NOMO-1 treated with DMSO at 0.1 percent for 48 hours (cell line): ENCODE results near the gene C4A.
A peak's percentile ranks its signal among the peaks of the same experiment; 100 is the strongest.
"Not testable (repeated sequence)": the region's sequence is repeated elsewhere in the genome, so short reads cannot be mapped to it uniquely, and the experiment has no call there.

Experiments
- DNase-seq: peaks from one replicate; lab custom pipeline; 2025; ENCODE audit not compliant: unreplicated experiment; lab: John Stamatoyannopoulos, UW

Gene C4A

DNA sequence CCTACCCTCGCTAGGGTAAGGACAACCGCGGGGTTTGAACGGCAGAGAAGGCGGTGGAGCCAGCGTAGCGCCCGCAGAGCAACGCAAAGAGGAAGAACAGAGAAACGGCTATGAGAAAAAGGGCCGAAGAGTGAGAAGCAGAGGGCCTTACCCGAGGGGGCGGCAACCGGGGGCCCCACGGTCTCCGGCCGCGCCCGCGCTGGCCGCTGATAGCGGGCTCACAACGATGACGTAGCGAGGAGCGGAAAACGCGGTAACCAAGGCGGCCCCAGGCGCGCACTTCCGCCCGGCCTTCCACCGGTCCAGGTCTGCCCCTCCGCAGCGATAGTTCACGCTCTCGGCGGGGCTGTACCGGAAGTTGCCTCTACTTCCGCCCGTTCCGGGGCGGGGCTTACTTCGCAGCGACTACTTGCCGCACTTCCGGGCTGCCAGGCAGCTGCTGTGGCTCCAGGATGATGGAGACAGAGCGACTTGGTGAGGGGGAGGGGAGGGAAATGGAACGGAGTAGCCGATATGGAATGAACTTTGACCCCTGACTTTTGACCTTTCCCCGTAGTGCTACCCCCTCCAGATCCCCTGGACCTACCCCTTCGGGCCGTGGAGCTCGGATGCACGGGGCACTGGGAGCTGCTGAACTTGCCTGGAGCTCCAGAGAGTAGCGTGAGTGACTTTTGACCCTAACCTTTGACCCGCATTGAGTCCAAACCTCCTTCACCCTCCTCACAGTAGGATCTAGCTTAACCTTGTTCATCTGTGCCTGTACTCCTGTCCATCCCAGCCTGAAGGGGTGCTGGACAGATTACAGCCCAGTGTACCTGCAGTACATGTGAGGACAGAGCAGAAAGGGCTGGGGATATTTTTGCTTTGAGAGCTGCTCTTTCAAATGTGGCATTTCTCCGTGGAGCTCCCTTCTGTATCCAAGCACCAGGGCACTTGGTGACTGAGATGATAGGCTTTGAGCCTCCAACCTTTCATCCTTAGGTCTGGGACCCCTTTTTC, 22.8 kb upstream of the C4A start, which contains the start of the genes NELFE and SKIC2:
Gene NELFE (minus strand): TSS at position 231 of the 999 bp plus-strand sequence. CDS start 525 bp downstream, outside the sequence.
Gene SKIC2 (plus strand): TSS at position 435 of the 999 bp plus-strand sequence. CDS start 18 bp downstream, at position 453.
- peak; percentile 98 for DNase-seq

DNA sequence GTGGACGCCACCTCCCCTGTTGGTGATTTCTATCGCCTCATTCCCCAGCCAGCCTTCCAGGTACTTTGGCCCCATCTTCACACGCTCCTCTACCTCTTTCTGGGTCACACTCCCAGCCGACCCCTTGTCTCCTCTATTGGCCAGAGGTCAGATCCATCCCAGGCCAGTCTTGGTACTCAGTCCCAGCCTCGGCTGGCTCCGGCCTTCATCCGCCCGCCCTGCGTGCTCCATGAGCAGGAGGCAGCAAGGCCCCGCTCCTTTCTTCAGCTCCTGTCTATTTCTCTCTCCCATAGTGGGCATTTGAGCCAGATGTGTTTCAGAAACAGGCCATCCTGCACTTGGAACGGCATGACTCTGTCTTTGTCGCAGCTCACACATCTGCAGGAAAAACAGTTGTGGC, 20.2 kb upstream of the C4A start:
- no peak for DNase-seq

DNA sequence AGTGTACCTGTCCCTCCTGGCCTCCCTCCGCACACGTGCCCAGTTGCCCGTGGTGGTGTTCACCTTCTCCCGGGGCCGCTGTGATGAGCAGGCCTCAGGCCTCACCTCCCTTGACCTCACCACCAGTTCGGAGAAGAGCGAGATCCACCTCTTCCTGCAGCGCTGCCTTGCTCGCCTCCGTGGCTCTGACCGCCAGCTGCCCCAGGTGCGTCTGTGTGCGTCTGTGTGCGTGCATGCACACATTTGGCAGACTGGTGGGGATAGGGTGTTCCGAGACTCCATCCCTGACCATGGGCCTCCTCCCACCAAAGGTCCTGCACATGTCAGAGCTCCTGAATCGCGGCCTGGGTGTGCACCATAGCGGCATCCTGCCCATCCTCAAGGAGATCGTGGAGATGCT, 17.9 kb upstream of the C4A start:
- DNase-seq, result no peak

DNA sequence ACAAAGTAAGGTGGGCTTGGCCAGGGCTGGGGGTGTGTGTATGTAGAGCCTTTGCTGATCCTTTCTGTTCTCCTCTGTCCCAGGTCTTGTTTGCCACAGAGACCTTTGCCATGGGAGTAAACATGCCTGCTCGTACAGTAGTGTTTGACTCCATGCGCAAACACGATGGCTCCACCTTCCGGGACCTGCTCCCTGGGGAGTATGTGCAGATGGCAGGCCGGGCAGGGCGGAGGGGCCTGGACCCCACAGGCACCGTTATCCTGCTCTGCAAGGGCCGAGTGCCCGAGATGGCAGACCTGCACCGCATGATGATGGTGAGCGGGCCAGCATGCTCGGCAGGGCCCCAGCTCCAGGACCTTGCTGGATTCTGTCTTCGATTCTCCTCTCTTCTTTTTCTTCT, 16.2 kb upstream of the C4A start:
- no peak for DNase-seq

DNA sequence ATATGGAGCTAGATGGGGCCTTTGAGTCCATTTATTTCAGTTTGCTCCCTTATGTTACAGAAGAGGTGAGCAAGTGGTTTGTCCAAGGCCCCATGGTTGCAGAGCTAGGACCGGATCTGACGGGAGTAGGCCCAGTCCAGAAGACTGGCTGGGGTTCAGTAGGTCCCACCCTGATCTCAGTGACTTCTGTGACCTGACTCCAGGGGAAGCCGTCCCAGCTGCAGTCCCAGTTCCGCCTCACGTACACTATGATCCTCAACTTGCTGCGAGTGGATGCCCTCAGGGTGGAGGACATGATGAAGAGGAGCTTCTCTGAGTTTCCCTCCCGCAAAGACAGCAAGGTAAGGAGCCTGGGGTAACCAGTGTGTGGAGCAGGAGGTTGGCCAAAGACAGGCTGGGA, 15.4 kb upstream of the C4A start:
- no peak for DNase-seq

DNA sequence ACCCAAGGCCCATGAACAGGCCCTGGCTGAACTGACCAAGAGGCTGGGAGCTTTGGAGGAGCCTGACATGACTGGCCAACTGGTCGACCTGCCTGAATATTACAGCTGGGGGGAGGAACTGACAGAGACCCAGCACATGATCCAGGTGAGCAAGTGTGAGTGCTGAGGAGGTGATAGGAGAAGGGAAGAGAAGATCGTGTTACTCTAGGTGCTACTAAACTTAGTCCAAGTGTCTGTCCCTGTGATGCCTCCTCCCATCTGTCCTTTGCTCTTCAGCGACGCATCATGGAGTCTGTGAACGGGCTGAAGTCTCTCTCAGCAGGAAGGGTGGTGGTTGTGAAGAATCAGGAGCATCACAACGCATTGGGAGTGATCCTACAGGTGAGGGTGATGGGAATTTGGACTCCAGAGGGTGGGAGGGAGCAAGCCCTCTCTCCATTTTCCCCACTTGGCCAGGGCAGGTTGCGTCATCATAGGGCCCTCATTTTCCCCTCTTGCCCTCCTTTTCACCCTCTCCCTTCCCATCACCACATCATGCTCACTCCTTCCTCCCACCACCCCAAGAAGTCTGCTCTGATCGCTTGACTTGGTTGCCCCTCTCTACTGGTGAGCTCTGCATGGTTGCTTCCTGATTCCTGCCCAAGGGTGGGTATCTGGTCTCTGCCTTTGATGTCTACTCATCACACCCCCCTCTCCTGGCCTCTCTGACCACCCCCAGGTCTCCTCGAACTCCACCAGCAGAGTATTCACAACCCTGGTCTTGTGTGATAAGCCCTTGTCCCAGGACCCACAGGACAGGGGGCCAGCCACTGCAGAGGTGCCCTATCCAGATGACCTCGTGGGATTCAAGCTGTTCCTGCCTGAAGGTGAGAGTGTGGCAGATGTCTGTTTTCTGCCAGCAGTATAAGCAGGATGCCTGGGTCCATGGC, 14.6 kb upstream of the C4A start:
- DNase-seq, result no peak

DNA sequence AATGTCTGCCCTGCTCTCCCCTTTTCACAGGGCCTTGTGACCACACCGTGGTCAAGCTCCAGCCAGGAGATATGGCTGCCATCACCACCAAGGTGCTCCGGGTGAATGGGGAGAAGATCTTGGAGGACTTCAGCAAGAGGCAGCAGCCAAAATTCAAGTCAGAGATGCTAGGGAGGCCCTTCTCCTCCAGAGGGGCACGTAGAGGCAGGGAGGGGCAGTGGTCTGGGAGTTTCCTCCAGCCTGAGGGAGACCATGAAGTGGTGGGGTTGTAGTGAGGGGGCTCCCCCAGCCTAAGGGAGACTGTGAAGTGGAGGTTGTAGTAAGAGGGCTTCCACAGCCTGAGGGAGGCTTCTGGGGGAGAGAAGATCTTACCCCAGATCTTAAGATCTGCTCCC, 13.9 kb upstream of the C4A start:
- DNase-seq, result no peak

DNA sequence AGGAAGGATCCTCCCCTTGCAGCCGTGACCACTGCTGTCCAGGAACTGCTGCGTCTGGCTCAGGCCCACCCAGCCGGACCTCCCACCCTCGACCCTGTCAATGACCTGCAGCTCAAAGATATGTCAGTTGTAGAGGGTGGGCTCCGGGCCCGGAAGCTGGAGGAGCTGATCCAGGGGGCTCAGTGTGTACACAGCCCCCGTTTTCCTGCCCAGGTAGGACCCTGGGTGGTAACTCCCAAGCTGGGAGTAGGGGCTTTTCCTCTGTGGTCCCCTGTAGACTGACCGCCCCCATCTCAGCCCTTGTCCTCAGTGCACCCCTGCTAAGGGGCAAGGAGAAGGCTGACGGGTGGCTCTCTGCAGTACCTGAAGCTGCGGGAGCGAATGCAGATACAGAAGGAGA, 13.5 kb upstream of the C4A start:
- no peak for DNase-seq

DNA sequence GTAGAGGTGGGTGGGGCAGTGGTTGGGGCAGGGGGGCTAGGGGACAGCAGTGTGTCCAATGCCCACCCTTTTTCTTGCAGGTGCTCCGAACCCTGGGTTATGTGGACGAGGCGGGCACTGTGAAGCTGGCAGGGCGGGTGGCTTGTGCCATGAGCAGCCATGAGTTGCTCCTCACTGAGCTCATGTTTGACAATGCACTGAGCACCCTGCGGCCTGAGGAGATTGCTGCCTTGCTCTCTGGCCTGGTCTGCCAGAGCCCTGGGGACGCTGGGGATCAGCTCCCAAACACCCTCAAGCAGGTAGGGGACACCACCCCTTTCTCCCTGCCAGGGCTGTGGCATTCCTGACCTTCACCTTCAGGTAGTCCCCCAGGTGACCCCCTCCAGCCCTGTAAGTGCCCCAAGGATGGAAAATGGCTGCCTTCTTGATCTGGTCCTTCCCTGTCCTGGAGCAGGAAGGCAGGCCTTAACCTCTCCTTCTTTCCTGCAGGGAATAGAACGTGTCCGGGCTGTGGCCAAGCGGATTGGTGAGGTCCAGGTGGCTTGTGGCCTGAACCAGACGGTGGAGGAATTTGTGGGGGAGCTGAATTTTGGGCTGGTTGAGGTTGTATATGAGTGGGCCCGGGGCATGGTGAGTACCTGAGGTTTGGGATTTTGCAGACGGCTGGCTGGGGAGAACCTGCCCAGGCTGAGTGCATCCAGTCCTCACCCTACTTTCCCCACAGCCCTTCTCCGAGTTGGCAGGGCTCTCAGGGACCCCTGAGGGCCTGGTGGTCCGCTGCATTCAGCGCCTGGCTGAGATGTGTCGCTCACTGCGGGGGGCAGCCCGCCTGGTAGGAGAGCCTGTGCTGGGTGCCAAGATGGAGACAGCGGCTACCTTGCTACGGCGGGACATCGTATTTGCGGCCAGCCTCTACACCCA, 12.8 kb upstream of the C4A start:
- no peak for DNase-seq

DNA sequence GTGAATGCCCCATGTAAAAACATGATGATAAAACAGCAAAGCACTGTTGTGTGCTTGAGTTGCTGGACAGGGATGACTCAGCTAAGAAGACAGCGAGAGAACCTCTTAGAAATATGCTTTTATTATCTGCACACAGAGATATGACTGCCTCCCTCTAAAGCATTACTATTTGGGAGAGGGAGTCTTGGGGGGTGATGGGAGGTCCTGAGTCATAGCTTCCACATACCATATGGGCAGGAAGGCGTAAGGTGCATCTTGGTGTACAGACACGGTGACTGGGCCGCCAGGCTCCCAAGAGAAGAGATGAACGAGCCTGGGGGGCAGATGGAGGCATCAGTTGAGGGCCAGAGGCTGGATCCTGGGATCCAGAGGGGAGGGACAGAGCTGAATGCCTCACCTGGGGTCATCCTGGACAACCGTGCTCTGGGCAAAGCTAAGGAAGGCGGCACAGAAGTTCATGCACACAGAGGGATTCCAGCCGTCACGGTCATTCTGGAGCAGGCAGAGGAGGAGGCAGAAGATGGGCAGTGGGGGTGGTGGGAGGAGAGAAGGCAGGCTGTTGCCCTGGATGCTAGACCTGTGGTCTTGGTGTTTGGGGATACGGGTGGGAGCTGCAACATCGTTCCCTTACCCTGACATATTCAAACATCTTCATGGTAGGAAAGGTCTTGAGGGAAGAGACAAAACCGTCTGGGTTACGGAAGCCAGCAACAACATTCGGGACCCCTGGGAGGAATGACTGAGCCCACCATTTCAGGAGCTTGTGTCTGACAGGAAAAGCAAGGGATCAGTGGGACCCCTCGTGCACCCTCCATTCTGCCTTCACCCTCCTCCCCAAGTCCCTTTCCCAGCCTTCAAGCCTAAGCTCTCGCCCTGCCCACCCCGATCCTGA, 11.9 kb upstream of the C4A start:
- no peak for DNase-seq

DNA sequence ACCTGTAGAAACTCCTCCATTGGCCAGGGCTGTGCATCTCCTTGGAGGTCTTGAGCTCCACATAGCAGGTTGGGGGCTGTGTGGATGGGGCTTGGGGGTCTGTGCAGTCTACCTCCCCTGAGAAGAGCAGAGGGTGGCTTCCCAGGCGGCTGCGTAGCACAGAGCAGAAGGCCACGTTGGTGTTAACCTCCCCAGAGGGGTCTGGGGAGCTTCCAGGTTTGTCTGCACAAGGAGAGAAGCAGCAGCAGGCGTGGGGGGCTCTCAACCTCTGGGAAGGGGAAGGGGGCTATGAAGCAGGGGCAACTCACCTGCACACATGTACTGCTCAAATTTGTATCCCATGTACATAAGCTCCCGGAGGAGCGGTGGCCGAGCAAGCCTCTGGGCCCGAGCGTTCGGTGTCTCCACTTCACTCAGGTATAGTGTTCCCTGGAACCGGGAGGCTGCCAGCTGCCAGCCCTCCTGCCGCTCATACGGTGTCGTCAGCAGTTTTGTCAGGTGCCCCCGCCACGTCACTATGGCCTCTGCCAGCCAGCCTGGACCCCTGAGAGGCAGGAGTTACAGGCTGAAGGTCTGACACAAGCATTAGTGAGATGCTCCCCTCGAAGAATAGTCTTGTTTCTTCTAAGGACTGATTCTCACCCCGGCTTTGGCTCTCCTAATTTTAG, 11.1 kb upstream of the C4A start:
- DNase-seq, result no peak

DNA sequence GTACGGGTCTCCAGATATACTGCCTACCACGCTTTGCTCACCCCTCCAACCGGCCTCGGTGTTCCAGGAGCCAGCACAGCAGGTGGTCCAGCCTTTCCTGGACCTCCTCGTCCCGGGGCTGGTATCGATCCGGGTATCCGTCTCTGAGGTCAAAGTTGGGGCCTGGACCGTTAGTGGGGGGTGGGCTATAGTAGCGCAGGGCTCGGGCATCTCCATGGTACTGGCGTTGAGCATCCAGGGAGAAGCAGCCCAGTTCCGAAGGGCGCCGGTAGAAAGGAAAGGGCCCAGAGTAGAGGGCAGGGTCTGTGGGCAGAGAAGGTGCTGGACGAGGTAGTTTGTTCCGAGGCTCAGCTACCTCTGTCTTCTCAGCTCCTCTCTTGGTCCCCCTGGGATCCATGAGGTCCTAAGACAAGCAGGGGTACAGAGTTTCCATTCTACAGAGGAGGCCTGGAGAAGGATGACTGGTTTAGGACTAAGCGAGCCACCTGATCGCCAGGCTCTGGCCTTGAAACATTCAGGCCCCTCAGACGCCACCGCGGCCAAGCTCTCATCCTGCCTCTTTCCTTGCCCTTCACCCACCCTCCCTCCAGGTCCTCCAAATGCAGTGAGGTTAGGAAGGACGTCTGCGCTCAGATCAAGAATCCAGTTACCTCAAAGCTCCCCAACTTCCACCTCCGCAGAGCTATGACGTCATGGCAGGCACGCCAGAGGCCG, 10.4 kb upstream of the C4A start:
- no peak for DNase-seq

DNA sequence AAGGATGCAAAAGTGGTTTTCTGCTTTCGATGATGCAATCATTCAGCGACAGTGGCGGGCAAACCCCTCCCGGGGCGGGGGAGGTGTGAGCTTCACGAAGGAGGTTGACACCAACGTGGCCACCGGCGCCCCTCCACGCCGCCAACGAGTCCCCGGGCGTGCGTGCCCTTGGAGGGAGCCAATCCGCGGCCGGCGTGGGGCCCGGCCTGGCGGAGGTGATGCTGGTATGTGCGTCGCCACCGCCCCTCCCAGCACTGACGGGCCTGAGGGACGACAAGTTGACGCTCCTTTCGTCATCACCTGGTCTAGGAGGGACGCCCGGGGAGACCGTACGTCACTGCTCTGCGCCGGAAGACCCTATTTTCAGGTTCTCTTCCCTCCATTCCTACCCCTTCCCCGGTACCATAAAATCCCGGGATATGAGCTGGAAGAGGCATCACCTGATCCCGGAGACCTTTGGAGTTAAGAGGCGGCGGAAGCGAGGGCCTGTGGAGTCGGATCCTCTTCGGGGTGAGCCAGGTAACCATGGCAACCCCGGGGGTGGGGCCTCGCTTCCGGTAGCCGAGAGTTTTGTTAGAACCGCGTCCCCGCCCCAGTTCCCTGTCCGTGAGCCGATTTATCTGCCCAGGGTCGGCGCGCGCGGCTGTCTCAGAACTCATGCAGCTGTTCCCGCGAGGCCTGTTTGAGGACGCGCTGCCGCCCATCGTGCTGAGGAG, 9.7 kb upstream of the C4A start, which contains the start of gene DXO:
Gene DXO (minus strand): TSS at position 146 of the 716 bp plus-strand sequence. CDS start 463 bp downstream, outside the sequence.
- DNase-seq, result peak; percentile 96

DNA sequence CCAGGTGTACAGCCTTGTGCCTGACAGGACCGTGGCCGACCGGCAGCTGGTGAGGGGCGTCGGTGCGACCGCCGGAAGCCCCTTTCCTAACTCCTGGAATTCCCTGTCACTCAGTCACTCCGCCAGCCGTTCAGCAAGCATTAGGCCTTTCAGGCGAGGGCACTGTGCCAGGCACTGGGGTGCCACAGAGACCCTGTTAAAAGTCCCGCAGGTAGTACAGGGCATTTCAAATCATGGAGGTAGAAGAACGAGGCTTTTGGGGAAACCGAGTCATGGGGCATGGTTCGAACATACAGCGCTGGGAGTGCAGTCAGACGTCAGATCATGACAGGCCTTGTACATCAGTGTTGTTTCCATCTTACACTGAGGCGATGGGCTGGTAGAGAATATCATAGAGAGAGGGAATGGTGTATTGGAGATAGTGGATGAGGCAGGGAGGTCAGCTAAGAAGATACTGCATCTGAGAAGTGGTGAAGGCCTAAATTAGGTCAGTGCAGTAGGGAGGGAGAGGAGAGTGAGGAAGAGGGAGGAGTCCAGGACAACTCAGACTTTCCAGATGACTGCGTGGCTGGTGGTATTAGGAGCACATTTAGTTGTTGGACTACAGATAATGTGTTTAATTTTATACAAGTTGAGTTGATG, 9.0 kb upstream of the C4A start:
- DNase-seq, result no peak

DNA sequence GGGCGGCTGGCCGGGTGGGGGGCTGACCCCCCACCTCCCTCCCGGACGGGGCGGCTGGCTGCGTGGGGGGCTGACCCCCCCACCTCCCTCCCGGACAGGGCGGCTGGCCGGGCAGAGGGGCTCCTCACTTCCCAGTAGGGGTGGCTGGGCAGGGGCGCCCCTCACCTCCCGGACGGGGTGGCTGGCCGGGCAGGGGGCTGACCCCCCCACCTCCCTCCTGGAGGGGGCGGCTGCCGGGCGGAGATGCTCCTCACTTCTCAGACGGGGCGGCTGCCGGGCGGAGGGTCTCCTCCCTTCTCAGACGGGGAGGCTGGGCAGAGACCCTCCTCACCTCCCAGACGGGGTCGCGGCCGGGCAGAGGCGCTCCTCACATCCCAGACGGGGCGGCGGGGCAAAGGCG, 5.8 kb upstream of the C4A start:
- not testable (repeated sequence) for DNase-seq

DNA sequence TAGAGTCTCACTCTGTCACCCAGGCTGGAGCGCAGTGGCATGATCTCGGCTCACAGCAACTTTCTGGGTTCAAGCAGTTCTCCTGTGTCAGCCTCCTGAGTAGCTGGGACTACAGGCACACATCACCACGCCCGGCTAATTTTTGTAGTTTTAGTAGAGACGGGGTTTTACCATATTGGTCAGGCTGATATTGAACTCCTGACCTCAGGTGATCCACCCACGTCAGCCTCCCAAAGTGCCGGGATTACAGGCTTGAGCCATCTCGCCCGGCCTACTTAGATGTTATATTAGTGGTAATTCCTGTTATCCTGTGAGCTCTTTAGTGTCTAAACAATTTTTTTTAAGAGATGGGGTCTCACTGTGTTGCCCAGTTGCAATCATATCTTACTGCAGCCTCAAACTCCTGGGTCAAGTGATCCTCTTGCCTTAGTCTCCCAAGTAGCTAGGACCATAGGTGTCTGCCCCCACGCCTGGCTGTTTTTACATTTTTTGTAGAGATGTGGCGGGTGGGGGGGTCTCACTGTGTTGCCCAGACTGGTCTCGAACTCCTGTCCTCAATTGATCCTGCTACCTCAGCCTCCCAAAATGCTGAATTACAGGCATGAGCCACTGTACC, 3.9 kb upstream of the C4A start:
- DNase-seq, result no peak

DNA sequence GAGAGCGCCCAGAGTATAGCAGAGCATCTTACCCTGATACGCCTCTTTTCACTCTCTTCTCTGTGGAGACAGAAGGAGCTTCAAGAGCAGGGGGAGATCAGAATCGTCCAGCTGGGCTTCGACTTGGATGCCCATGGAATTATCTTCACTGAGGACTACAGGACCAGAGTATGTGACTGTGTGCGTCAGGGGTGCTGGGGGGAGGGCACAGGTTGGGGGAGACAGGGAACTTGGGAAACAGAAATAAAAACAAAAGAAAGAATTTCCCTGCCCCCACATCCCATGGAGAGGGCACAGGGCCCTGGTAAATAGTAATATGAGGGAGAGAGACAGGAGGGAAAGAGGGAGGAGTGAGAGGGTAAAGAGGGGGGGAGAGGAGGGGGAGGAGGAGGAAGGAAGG, 3.0 kb upstream of the C4A start:
- DNase-seq, result no peak
